ENCODE results near the gene QDPR. TPM values are rescaled to one million over a fixed set of nuclear protein-coding genes. Genes with fewer than 3 reads are reported as not detected.

QDPR gene
- total RNA-seq, 2 donors from 2014 or later: 7.3 to 13.8 TPM

DNA sequence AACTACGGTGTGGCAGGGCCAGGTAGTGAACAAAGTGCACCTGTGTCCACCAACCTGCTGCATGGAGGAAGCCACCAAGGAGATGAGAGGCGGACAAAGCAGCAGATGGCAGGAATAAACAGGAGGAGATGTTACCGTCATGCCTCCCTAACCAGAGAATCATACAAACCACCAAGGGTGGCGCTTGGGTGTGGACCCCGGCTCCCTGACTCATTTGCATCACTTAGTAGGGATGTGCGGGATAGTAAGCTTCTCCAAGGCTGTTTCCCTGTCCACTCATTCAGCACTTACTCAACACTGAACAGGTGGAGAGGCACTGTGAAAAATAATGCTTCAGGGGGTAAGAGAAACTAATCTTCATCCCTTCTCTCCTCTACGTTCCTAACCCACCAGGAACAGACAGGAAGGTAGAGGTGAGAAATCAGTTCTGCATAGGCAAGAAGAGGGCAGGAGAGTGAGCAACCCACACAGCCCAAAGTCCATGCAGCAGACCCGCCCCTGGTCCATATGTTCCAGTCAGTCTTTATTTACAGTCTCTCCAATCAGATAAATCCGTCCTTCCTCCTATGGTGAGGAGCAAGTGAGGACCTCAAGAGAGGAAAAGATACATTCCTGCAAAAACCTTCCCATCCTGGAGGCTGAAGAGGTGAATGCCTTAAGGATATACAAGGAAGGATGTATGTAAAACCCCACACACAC lies 34.0 kb downstream of the QDPR start:
- no peak for TF ChIP-seq POLR2A (IDR thresholded peaks at IDR 0.05)
- no peak for TF ChIP-seq CTCF (IDR thresholded peaks at IDR 0.05)
- Histone ChIP-seq H3K36me3 (replicated peaks in 1 of 2; ENCODE audit: insufficient read depth in 1 of 2, low read depth in 2 of 2) (no peaks in the 10 kb centered on the region), H3K9me3 (peaks cover 0 to 6% (median 0%) of the 10 kb centered on the region in 3 donors), H3K4me1 (no peaks in the 10 kb centered on the region), H3K27me3 (no peaks in the 10 kb centered on the region), H3K27ac (no peak overlapping the region), H3K4me3 (no peak overlapping the region)
- DNase-seq: no peak
- intact Hi-C loops (cut with DNase I): no loop called here
- 87 to 88% methylated on average over 9 of the region's 9 CpGs for WGBS, 2 donors
- no peak for ATAC-seq

DNA sequence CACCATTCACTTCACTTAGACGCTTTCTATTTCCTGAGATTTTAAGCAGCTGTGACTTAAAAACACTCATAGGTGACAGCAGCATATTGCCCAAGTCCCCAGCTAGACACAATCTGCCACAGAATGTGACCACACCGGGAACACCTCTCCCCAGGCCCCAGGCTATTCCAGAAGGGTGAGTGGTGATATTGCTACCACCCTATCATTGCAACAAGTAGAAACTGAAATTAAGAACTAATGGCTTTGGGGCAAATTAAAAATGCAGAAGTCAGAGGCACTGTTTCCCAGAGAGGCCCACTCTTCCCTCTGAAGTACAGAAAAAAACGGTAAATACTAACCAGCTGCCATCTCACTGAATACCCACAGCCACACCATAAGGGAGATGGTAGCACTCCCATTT lies 35.0 kb downstream of the QDPR start:
- no peak for ATAC-seq
- H3K27ac ChIP-seq: no peak overlapping the region
- no peaks in the 10 kb centered on the region for H3K4me1 ChIP-seq
- no peak for DNase-seq
- no peak overlapping the region for H3K4me3 ChIP-seq
- peaks cover 0 to 6% (median 0%) of the 10 kb centered on the region in 3 donors for H3K9me3 ChIP-seq
- WGBS, 2 donors: 58 to 76% methylated on average over 3 of the region's 3 CpGs
- intact Hi-C loops (cut with DNase I): no loop called here
- no peaks in the 10 kb centered on the region for H3K27me3 ChIP-seq
- TF ChIP-seq CTCF (IDR thresholded peaks at IDR 0.05) (no peak), POLR2A (IDR thresholded peaks at IDR 0.05) (no peak)
- no peaks in the 10 kb centered on the region for H3K36me3 ChIP-seq (replicated peaks in 1 of 2; ENCODE audit: insufficient read depth in 1 of 2, low read depth in 2 of 2)

DNA sequence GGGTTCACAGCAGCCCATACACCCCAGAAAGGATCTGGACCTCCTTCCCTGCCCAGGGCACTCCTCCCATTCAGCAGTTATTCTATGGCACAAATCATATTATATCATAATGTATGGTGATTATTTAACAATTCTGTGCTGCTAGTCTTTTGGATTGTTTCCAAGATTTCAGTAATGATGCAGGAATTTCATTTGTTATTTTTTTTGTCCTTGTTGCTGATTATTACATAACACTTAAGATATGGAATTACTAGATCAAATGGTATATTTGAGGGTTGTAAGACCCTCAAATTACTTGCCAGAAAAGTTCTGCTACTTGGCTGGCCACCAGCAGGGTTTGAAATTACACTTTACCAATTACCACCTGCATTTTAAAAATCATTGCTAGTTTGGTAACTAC lies 36.4 kb downstream of the QDPR start:
- Histone ChIP-seq H3K9me3 (no peaks in the 10 kb centered on the region), H3K27me3 (no peaks in the 10 kb centered on the region), H3K27ac (no peak overlapping the region), H3K36me3 (replicated peaks in 1 of 2; ENCODE audit: insufficient read depth in 1 of 2, low read depth in 2 of 2) (no peaks in the 10 kb centered on the region), H3K4me3 (no peak overlapping the region), H3K4me1 (no peaks in the 10 kb centered on the region)
- ATAC-seq: no peak
- TF ChIP-seq CTCF (IDR thresholded peaks at IDR 0.05) (no peak), POLR2A (IDR thresholded peaks at IDR 0.05) (no peak)
- DNase-seq: no peak
- intact Hi-C loops (cut with DNase I): no loop called here

DNA sequence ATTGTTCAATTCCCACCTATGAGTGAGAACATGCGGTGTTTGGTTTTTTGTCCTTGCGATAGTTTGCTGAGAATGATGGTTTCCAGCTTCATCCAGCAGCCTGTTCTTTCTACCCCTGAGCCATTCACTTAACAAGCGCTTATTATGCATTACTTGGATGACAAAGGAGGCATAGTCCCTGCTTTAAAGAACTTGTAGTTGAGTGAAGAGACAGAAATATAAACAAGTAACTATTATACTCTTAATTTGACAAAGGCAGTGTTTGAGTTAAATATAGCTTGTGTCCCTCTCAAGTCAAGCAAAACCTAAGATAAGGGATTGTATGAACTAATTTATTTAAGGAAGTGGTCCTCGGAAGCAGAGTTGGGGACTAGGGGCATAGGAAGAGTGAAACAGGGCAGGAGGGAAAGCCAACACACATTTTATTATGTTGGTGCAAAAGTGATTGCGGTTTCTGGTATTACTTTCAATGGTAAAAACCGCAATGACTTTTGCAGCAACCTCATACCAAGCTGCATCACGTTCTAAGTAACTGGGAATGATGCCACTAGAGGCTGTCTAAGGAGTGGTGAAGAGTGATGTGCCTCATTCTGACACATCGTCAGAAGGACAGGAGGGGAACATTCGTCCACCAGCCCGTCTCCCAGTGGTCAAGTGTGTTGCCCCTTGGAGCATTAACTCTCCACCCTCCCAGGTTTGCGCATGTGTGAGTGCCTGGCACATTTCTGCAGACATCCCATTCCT lies 41.8 kb downstream of the QDPR start:
- ATAC-seq (no peak), DNase-seq (no peak)
- no peaks in the 10 kb centered on the region for H3K27me3 ChIP-seq
- no peak overlapping the region for H3K27ac ChIP-seq
- no peaks in the 10 kb centered on the region for H3K36me3 ChIP-seq (replicated peaks in 1 of 2; ENCODE audit: insufficient read depth in 1 of 2, low read depth in 2 of 2)
- H3K4me3 ChIP-seq: no peak overlapping the region
- intact Hi-C loops (cut with DNase I): no loop called here
- no peaks in the 10 kb centered on the region for H3K4me1 ChIP-seq
- TF ChIP-seq POLR2A (IDR thresholded peaks at IDR 0.05): no peak
- TF ChIP-seq CTCF (IDR thresholded peaks at IDR 0.05): no peak
- 74 to 84% methylated on average over 11 of the region's 11 CpGs for WGBS, 2 donors
- no peaks in the 10 kb centered on the region for H3K9me3 ChIP-seq
